ENCODE results near the gene KIZ. TPM values are rescaled to one million over a fixed set of nuclear protein-coding genes. Genes with fewer than 3 reads are reported as not detected.

Gene KIZ
- total RNA-seq, 1 donor from 2014 or later = 12.2 TPM

- no peaks in the 10 kb centered on the region for H3K9me3 Mint-ChIP-seq (ENCODE audit: low read depth)
- peaks cover 6% of the 10 kb centered on the region for H3K36me3 Mint-ChIP-seq (ENCODE audit: low read depth)
- DNase-seq (ENCODE audit: low spot score) = no peak
- TF ChIP-seq CTCF (IDR thresholded peaks at IDR 0.05) = no peak
- no peaks in the 10 kb centered on the region for H3K27me3 Mint-ChIP-seq (ENCODE audit: low read depth)
- no peak overlapping the region for H3K4me3 Mint-ChIP-seq (ENCODE audit: unreplicated experiment)
- no peak overlapping the region for H3K27ac Mint-ChIP-seq (ENCODE audit: unreplicated experiment)
- H3K4me1 Mint-ChIP-seq (ENCODE audit: low read depth) = peaks cover 6% of the 10 kb centered on the region
Measured at GRCh38 chr20:21237956-21238799, 112.3 kb downstream of the KIZ start.

GRCh38 chr20:21238818-21239536 is 113.1 kb downstream of the KIZ start:
- no peak for TF ChIP-seq CTCF (IDR thresholded peaks at IDR 0.05)
- no peak overlapping the region for H3K4me3 Mint-ChIP-seq (ENCODE audit: unreplicated experiment)

GRCh38 chr20:21240394-21240793 is 114.5 kb downstream of the KIZ start:
- DNase-seq (ENCODE audit: low spot score) = no peak
- no peak for TF ChIP-seq CTCF (IDR thresholded peaks at IDR 0.05)
- Mint-ChIP-seq H3K27me3 (ENCODE audit: low read depth) (no peaks in the 10 kb centered on the region), H3K9me3 (ENCODE audit: low read depth) (no peaks in the 10 kb centered on the region), H3K36me3 (ENCODE audit: low read depth) (peaks cover 10% of the 10 kb centered on the region), H3K4me3 (ENCODE audit: unreplicated experiment) (no peak overlapping the region), H3K27ac (ENCODE audit: unreplicated experiment) (no peak overlapping the region), H3K4me1 (ENCODE audit: low read depth) (peaks cover 6% of the 10 kb centered on the region)

More at GRCh38 chr20:21238818-21239536, 113.1 kb downstream of the KIZ start:
- Mint-ChIP-seq H3K4me1 (ENCODE audit: low read depth) (peaks cover 6% of the 10 kb centered on the region), H3K36me3 (ENCODE audit: low read depth) (peaks cover 6% of the 10 kb centered on the region), H3K27me3 (ENCODE audit: low read depth) (no peaks in the 10 kb centered on the region), H3K9me3 (ENCODE audit: low read depth) (no peaks in the 10 kb centered on the region), H3K27ac (ENCODE audit: unreplicated experiment) (no peak overlapping the region)
- no peak for DNase-seq (ENCODE audit: low spot score)

GRCh38 chr20:21241406-21241805 is 115.5 kb downstream of the KIZ start:
- no peak for TF ChIP-seq CTCF (IDR thresholded peaks at IDR 0.05)
- DNase-seq (ENCODE audit: low spot score) = no peak
- H3K4me1 Mint-ChIP-seq (ENCODE audit: low read depth) = no peaks in the 10 kb centered on the region
- H3K27ac Mint-ChIP-seq (ENCODE audit: unreplicated experiment) = no peak overlapping the region
- H3K4me3 Mint-ChIP-seq (ENCODE audit: unreplicated experiment) = no peak overlapping the region
- no peaks in the 10 kb centered on the region for H3K27me3 Mint-ChIP-seq (ENCODE audit: low read depth)
- H3K36me3 Mint-ChIP-seq (ENCODE audit: low read depth) = peaks cover 11% of the 10 kb centered on the region
- no peaks in the 10 kb centered on the region for H3K9me3 Mint-ChIP-seq (ENCODE audit: low read depth)

GRCh38 chr20:21243811-21244210 is 117.9 kb downstream of the KIZ start:
- Mint-ChIP-seq H3K27me3 (ENCODE audit: low read depth) (no peaks in the 10 kb centered on the region), H3K4me1 (ENCODE audit: low read depth) (no peaks in the 10 kb centered on the region), H3K36me3 (ENCODE audit: low read depth) (peaks cover 9% of the 10 kb centered on the region), H3K27ac (ENCODE audit: unreplicated experiment) (no peak overlapping the region), H3K4me3 (ENCODE audit: unreplicated experiment) (no peak overlapping the region), H3K9me3 (ENCODE audit: low read depth) (peaks cover 3% of the 10 kb centered on the region)
- DNase-seq (ENCODE audit: low spot score) = no peak
- TF ChIP-seq CTCF (IDR thresholded peaks at IDR 0.05) = no peak
